Measurements from ENCODE around the gene AKT3.
A peak's percentile ranks its signal among the peaks of the same experiment; 100 is the strongest.

AKT3 gene

DNA sequence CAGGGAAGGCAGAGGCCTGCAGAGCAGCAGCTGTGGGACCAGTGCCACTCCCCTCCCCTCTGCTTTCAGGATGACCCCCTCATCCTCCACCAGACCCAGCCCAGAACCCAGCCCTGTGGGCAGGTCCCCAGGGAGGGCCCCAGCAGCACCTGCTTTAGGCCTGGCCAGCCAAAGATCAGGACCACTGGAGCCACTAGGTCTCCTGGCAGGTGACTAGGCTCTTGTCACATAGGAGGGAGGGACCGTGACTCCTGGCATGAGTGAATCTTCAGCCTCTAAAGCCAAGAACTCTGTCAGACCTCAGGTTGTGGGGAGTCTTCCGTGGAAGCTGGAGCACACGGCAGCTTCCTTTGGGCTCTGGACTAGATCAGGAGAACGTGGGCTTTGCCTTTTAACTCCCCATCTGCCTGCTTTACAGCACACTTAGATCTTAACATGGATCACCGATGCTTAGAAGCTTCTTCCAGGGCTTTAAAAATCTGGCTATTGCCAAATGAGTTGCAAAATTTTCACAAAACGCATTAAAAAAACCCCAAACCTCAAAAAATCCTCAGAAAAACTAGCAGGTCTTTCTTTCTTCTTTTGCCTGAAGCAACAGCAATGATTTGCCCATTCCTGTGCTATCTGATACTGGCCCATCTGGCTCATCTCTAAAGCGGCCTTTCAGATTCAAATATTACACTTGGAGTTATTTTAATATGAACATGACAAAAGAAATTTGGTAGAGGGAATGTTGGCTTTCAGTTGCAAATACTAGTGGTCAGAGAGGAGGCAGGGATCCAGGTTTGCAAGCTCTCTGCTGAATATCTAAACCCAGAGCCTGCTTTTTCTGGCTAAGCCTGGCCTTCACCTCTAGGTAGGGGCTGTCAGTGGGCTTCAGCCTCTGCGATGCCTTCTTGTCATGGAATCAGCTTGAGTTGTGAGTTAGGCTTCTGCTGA lies 359.0 kb downstream of the AKT3 start:
- FAIRE-seq (no peak), DNase-seq (ENCODE audit: insufficient read length, low spot score) (no peak)
- TF ChIP-seq POLR2A (IDR thresholded peaks at IDR 0.05; ENCODE audit: low read depth, low read length) (no peak), PAX5 (IDR thresholded peaks at IDR 0.05; ENCODE audit: insufficient read depth, low read length, severe bottlenecking) (no peak), TAF1 (IDR thresholded peaks at IDR 0.05; ENCODE audit: low read depth, low read length) (no peak), POU2F2 (IDR thresholded peaks at IDR 0.05; ENCODE audit: low read depth, low read length) (no peak), SPI1 (IDR thresholded peaks at IDR 0.05; ENCODE audit: low read depth, low read length) (no peak), POLR2AphosphoS5 (IDR thresholded peaks at IDR 0.05; ENCODE audit: low read depth, low read length) (no peak)

DNA sequence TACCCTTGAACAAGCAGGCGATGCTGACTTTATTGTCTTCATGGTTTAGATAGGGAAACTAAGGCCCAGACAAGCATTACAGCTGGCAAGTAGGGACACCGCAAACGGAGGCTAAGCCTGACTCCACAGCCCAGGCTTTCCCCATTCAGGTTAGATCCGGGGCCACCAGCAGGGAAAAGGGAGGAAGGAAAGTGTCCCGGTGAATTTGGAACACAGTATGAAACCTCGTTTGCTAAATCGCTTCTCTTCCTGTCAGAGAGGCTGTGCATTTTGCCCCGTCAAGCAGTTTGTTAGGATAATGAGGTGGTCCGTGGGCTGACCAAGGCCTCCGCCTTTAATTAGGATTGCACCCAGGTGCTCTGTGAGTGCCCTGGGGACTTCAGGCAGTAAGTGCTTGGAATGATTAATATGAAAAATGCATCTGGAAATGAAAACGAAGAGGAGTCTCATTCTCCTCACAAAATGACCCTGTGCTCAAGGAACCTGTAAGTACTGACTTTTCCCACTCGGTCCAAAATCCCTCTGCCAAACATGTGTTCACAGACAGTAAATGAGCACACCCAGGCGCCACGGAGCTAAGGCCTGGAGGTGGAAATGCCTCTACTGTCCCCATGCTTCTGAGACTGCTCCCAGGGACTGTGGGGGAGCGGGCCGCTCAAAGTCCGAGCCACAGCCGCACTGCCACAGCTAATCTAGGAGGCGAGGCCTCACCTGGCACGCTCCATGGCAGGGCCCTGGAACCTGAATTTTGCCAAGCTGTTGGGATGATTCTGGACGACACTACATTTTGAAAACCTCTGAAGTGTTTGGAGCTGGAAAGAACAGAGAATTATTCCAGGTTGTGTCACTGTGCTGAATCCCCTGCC lies 360.1 kb downstream of the AKT3 start:
- DNase-seq (ENCODE audit: insufficient read length, low spot score) (no peak), FAIRE-seq (no peak)
- no peak for TF ChIP-seq SPI1 (IDR thresholded peaks at IDR 0.05; ENCODE audit: low read depth, low read length)
- no peak for TF ChIP-seq POU2F2 (IDR thresholded peaks at IDR 0.05; ENCODE audit: low read depth, low read length)
- TF ChIP-seq TAF1 (IDR thresholded peaks at IDR 0.05; ENCODE audit: low read depth, low read length) = no peak
- no peak for TF ChIP-seq POLR2A (IDR thresholded peaks at IDR 0.05; ENCODE audit: low read depth, low read length)
- TF ChIP-seq PAX5 (IDR thresholded peaks at IDR 0.05; ENCODE audit: insufficient read depth, low read length, severe bottlenecking) = no peak
- TF ChIP-seq POLR2AphosphoS5 (IDR thresholded peaks at IDR 0.05; ENCODE audit: low read depth, low read length) = no peak

DNA sequence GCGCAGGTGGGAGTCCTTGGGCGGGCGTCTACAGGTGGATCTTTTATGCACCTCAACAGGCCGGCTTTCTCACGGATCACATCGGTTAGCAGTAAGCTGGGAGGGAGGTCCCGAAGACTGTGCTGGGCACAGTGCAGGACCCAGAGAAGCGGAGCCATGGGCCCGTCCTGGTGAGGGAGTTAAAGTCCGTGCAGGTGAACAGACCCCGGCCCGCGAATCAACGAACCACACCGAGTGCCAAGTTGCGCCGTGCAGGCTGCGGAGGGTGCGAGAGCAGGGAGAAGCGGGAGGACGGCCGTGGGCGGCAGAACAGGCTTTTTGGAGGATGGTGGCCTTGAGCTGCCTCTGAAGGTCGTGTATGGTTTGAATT lies 360.9 kb downstream of the AKT3 start:
- DNase-seq (ENCODE audit: insufficient read length, low spot score) = no peak
- FAIRE-seq = no peak
- no peak for TF ChIP-seq POU2F2 (IDR thresholded peaks at IDR 0.05; ENCODE audit: low read depth, low read length)

DNA sequence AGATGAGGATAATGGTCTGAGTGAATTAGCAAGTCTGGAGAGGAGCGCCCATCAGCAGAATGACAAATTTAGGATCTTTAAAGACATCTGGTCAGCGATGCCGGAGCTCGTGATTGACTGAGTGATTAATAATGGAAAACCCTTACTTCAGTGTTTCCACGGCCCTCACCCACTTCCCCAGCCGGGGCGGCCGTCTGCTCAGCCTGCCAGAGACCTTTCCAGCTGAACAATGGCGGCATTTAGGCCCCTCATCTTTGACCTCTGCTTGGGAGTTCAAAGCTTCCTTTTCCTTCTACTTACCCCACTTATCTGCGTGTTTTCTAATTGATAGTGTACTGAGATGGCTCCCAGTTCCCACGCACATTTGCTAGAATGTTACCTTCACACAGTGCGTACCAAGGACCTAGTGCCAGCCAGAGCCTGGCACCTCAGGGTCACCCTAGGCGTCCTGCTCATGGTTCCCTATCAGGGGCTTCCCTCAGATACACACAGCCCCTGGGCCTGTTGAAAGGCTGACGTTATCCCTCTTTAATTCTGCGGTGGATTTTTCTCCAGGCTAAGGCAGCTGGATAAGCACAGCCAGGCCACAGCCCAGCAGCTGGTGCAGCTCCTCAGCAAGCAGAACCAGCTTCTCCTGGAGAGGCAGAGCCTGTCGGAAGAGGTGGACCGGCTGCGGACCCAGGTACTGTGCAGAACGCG lies 361.4 kb downstream of the AKT3 start:
- FAIRE-seq (no peak), DNase-seq (ENCODE audit: insufficient read length, low spot score) (no peak)
- TF ChIP-seq POLR2A (IDR thresholded peaks at IDR 0.05; ENCODE audit: low read depth, low read length) = no peak

DNA sequence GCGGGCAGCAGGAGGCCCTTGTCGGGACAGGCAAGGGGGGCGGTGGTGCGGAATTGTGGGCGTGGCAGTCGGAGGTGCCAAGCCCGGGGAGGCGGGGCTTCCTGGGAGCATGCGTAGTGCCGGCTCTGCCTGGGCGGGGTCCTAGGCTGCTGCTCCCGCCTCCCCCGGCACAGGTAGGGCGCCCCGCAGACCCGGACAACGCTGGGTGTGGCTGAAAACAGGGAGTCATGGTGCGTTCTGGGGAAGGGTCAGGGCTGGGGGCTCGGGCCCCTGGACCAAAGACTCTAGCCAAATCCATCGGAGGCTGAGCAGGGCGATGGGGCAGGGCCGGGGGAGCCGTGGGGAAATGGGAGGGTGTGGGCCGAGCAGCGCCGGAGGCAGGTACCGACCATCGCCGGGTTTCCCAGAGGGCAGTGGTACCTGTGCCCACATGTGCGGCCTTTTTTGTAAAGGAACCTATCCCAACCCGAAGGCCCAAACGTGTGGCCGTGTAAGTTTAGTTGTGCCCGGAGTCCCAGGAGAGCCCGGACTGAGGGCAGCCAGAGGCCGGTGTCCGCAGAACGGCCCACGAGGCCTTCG lies 362.3 kb downstream of the AKT3 start:
- no peak for FAIRE-seq
- no peak for TF ChIP-seq POLR2A (IDR thresholded peaks at IDR 0.05; ENCODE audit: low read depth, low read length)
- TF ChIP-seq POU2F2 (IDR thresholded peaks at IDR 0.05; ENCODE audit: low read depth, low read length) = no peak
- no peak for TF ChIP-seq TAF1 (IDR thresholded peaks at IDR 0.05; ENCODE audit: low read depth, low read length)
- no peak for TF ChIP-seq SPI1 (IDR thresholded peaks at IDR 0.05; ENCODE audit: low read depth, low read length)
- no peak for TF ChIP-seq POLR2AphosphoS5 (IDR thresholded peaks at IDR 0.05; ENCODE audit: low read depth, low read length)
- TF ChIP-seq PAX5 (IDR thresholded peaks at IDR 0.05; ENCODE audit: insufficient read depth, low read length, severe bottlenecking) = no peak
- DNase-seq (ENCODE audit: insufficient read length, low spot score) = no peak

DNA sequence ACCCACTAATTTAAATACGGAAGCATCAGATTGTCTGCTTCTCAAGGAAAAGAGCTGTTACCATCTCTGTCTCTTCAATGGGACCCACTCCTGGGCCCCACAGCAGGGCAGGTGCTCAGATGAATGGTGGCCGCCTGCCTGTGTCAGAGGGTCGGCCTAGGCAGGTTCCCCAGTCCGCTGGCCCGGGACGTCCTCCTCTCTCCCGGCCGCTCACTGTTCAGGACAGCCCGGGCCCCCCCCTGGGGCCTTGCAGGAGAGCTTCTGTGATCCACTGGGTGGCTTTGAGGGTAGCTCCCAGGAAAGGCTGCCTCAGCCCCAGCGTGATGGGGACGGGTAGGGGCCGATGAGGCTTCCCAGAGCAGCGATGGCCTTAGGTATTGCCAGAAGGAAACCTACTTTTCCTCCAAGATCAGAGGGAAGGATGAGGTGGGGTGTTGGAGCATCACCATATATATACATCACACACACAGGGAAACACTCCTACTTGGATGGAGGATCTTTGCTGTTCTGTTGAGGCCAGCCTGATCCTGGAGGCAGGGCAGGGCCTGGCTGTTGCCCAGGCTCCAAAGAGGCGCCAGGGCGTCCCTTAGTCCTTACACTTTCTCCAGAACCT lies 362.9 kb downstream of the AKT3 start:
- FAIRE-seq (no peak), DNase-seq (ENCODE audit: insufficient read length, low spot score) (no peak)
- TF ChIP-seq POLR2AphosphoS5 (IDR thresholded peaks at IDR 0.05; ENCODE audit: low read depth, low read length) = no peak
- TF ChIP-seq POU2F2 (IDR thresholded peaks at IDR 0.05; ENCODE audit: low read depth, low read length) = no peak
- no peak for TF ChIP-seq POLR2A (IDR thresholded peaks at IDR 0.05; ENCODE audit: low read depth, low read length)
- TF ChIP-seq TAF1 (IDR thresholded peaks at IDR 0.05; ENCODE audit: low read depth, low read length) = no peak
- no peak for TF ChIP-seq SPI1 (IDR thresholded peaks at IDR 0.05; ENCODE audit: low read depth, low read length)
- TF ChIP-seq PAX5 (IDR thresholded peaks at IDR 0.05; ENCODE audit: insufficient read depth, low read length, severe bottlenecking) = no peak

DNA sequence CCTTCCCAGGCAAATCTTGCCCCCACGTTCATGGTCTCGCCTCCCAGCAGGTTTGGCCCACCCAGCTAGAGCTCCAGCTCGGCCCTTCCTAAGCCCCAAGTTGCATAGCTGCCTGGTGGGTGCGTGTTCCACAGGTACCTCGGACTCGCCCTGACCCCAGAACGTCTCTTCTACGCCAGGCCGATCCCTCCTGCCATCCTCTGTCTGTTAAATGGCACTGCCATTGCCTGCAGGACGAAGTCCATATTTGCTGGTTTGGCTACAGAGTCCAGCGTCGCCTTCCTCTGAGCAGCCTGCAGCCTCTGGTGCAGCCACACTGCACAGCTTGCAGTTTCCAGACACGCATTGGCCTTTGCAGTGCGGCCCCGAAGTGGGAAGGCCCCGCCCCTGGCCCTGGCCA lies 366.1 kb downstream of the AKT3 start:
- no peak for DNase-seq (ENCODE audit: insufficient read length, low spot score)

DNA sequence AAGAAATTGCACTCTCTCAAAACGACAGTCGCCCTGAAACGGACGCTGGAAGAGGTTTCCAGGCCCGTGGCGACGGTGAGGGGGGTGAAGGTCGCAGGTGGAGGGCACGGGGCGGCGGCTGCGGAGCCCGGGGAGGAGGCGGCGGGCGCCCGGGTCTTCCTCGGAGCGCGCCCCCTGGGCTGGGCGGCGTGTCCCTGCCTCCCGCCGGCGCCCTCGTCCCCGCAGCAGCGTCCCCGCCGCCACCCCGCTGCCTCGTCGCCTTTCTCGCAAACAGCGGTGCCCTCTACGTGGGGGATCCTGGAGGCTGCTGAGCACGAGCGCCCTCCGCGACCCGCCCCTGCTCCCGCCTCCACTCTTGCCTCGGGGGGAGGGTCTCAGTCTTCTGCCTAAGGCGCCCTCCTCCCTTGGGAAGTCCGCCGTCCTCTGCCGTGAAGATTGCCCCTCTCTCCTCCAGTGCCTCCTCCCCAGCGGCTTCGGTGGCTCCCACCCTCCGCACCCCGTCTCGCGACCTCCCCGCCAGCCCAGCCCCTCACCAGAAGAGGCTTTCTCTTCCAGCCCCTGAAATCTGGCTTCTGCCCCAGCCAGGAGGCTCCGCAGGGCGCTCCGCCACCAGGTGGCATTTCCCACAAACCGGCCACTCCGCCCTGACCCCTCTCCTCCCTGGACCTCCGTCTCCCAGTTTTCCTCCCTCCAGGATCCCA lies 366.8 kb downstream of the AKT3 start:
- FAIRE-seq (no peak), DNase-seq (ENCODE audit: insufficient read length, low spot score) (no peak)
- TF ChIP-seq SPI1 (IDR thresholded peaks at IDR 0.05; ENCODE audit: low read depth, low read length) = no peak
- no peak for TF ChIP-seq POLR2A (IDR thresholded peaks at IDR 0.05; ENCODE audit: low read depth, low read length)
- no peak for TF ChIP-seq PAX5 (IDR thresholded peaks at IDR 0.05; ENCODE audit: insufficient read depth, low read length, severe bottlenecking)

More for the DNA sequence above, 366.1 kb downstream of the AKT3 start:
- TF ChIP-seq TAF1 (IDR thresholded peaks at IDR 0.05; ENCODE audit: low read depth, low read length) (no peak), POU2F2 (IDR thresholded peaks at IDR 0.05; ENCODE audit: low read depth, low read length) (no peak)
- FAIRE-seq = peak; percentile 47

All from GM12891 (cell line).